ENCODE data around the gene FGD4. TPM values are rescaled to one million over a fixed set of nuclear protein-coding genes. Genes with fewer than 3 reads are reported as not detected.
A peak's percentile ranks its signal among the peaks of the same experiment; 100 is the strongest.

FGD4 gene
- total RNA-seq, 6 experiments from 2014 or later, result 1.9 to 5.6 (median 4.8) TPM

DNA sequence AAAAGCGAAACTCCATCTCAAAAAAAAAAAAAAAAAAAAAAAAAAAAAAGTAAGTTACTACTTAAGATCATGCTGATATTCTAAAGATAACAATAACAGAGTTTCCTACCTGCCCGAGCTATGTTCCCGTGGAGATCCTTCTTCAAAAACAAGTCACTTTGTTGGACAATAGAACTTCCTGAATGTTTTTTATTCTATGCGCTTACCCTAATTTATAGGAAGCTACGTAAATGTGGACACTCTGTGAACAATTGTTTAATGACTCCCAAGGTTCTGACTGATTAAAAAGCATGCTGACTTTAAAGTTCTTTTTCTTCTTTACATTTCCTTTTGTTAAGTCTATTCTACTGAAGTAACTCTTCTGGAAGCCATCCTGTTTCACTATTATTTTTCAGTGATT is 52.5 kb downstream of the FGD4 start:
- Mint-ChIP-seq H3K36me3 (ENCODE audit: low read depth) (no peaks in the 10 kb centered on the region), H3K9me3 (no peaks in the 10 kb centered on the region), H3K4me1 (ENCODE audit: low read depth) (peaks cover 36% of the 10 kb centered on the region), H3K4me3 (no peak overlapping the region), H3K27ac (no peak overlapping the region), H3K27me3 (ENCODE audit: insufficient read depth) (peaks cover 2% of the 10 kb centered on the region)
- no peak for DNase-seq
- TF ChIP-seq, protein P1, sequence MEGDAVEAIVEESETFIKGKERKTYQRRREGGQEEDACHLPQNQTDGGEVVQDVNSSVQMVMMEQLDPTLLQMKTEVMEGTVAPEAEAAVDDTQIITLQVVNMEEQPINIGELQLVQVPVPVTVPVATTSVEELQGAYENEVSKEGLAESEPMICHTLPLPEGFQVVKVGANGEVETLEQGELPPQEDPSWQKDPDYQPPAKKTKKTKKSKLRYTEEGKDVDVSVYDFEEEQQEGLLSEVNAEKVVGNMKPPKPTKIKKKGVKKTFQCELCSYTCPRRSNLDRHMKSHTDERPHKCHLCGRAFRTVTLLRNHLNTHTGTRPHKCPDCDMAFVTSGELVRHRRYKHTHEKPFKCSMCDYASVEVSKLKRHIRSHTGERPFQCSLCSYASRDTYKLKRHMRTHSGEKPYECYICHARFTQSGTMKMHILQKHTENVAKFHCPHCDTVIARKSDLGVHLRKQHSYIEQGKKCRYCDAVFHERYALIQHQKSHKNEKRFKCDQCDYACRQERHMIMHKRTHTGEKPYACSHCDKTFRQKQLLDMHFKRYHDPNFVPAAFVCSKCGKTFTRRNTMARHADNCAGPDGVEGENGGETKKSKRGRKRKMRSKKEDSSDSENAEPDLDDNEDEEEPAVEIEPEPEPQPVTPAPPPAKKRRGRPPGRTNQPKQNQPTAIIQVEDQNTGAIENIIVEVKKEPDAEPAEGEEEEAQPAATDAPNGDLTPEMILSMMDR (IDR thresholded peaks at IDR 0.05), result no peak

DNA sequence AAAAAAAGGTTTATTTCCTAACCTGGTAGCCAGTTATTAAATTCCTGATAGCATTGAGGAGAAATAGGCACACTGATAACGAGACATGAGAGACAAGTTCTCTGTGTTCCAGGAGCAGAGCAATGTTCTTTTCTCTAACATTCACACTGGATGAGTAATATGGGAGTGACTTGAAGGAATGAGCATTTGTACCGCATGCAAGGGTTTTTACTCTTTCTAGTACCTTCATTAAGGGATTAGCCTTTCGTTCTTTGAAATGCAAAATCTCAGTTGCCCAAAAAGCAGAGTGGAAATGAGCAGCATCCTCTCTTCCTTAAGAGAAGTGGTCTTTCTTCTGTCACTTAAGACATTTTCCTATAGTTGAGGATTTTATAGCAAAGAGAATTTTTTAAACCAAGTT is 54.7 kb downstream of the FGD4 start:
- TF ChIP-seq, protein P1 (IDR thresholded peaks at IDR 0.05), result no peak
- Mint-ChIP-seq H3K36me3 (ENCODE audit: low read depth) (no peaks in the 10 kb centered on the region), H3K4me1 (ENCODE audit: low read depth) (peaks cover 39% of the 10 kb centered on the region), H3K4me3 (peak overlapping the region; percentile 65), H3K9me3 (no peaks in the 10 kb centered on the region), H3K27me3 (ENCODE audit: insufficient read depth) (no peaks in the 10 kb centered on the region), H3K27ac (peak overlapping the region; percentile 72)
- peak; percentile 49 for DNase-seq

DNA sequence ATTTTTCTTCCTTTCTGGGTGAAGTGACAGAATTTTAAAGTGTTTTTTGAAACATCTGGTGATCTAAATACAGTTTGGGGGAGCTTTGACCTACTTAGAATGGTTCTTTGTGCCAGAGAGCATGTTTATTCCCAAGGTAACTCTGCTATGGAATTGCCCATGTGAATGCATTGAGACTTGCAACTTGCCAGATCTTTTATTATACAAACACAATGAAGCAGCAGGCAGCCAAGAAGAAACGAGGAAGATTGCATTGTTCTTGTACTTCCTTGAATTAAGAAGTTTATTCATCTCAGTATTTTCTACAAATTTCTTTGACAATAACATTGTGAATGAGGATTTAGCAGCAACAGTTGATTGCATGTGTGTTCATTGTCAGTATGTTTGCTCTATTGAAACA is 55.5 kb downstream of the FGD4 start:
- Mint-ChIP-seq H3K27ac (no peak overlapping the region), H3K27me3 (ENCODE audit: insufficient read depth) (no peaks in the 10 kb centered on the region), H3K9me3 (no peaks in the 10 kb centered on the region), H3K36me3 (ENCODE audit: low read depth) (no peaks in the 10 kb centered on the region), H3K4me3 (no peak overlapping the region), H3K4me1 (ENCODE audit: low read depth) (peaks cover 39% of the 10 kb centered on the region)
- TF ChIP-seq, protein P1 (IDR thresholded peaks at IDR 0.05), result no peak
- no peak for DNase-seq

DNA sequence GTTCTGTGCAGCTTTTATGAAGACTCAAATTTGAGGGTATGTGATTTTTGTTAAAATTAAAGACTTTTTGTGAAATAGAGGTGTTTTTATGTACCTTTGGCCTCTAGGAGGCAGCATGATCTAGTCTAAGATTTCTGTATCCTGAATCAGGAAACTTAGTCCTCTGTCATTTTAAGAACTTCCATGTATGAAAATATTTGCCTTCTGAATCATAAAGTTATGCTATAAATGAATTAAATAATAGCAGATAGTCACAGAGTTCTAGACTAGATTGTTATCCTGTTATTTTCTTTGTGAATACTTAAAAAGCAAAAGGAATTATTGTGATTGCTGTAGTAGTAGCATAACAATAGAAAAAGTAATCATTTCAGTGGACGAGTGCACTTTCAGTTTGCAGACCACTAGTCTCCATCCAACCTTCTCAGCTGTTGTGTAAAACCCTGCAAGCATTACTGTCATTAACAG is 56.3 kb downstream of the FGD4 start:
- TF ChIP-seq, protein P1 (IDR thresholded peaks at IDR 0.05), result peak; percentile 88
- Mint-ChIP-seq H3K36me3 (ENCODE audit: low read depth) (no peaks in the 10 kb centered on the region), H3K27me3 (ENCODE audit: insufficient read depth) (no peaks in the 10 kb centered on the region), H3K4me1 (ENCODE audit: low read depth) (peaks cover 39% of the 10 kb centered on the region), H3K9me3 (no peaks in the 10 kb centered on the region), H3K4me3 (peak overlapping the region; percentile 74), H3K27ac (no peak overlapping the region)
- peak; percentile 69 for DNase-seq

DNA sequence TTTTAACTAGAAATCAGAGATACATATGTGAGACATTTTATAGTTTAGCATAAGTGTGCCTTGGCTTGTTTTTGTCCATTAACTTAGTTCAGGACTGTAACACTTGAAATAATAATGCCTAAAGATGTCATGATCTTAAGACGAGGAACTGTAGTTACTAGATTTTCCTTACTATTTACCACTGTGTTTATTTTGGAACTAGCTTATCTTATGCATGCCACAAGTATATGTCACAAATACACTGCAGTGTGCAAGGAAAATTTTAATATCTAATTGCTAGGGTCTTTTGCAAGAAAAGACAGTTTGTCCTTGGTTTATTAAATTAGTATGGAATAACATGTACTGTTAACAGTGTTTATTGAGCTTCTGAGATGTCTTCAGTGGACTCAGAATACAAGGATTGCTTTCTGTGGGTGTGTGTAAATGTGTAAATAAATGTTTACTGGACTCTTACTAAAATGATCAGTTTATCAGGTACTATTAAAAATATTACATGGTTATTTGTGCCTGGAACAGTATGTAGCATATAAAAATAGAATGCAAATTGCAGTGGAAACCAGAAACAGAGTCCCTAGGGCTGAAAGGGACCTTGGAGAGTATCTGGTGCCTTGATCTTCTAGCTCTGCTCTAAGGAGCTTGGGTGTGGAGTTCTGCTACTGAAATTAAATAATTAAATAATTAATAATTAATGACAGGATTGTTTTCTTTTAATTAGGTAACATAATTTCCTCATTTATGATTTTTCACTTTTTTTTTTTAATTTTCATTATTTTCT is 58.1 kb downstream of the FGD4 start:
- Mint-ChIP-seq H3K4me1 (ENCODE audit: low read depth) (peaks cover 39% of the 10 kb centered on the region), H3K36me3 (ENCODE audit: low read depth) (no peaks in the 10 kb centered on the region), H3K27me3 (ENCODE audit: insufficient read depth) (no peaks in the 10 kb centered on the region; the same call in 1 of the 2 replicates), H3K27ac (no peak overlapping the region), H3K9me3 (no peaks in the 10 kb centered on the region), H3K4me3 (no peak overlapping the region)
- TF ChIP-seq, protein P1 (IDR thresholded peaks at IDR 0.05), result no peak
- DNase-seq, result no peak
